ENCODE data around the gene ZNF462.

Gene ZNF462

DNA sequence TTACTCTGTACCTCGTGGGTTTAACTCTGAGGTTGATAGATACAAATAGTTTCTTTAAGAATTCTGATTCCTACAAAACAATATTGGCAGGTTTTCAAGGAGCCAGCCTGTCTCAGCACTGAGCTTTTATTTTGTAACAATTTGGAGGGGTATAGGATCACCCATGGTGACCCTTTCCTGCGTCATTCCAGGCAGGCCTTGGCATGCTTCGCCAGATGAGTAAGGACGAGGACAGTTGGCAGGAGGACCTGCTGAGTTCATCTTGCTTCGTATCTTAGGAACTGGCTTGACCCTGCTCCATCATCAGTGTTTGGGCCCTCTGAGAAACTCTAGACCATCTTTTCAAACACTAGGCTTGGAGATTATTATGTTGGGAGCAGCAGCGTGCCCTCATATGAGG is 17.9 kb downstream of the ZNF462 start:
- H2AFZ ChIP-seq (ENCODE audit: low read depth, low read length), result no peak overlapping the region
- DNase-seq, result no peak
- no peaks in the 10 kb centered on the region for H3K27me3 ChIP-seq (ENCODE audit: control insufficient read depth in 1 of 2, insufficient read depth in 1 of 2, low read length in 2 of 2)
- peaks cover 22% of the 10 kb centered on the region for H3K4me1 ChIP-seq (ENCODE audit: control insufficient read depth, insufficient read depth, low read depth, low read length)
- peak overlapping the region; percentile 97 for H2AK5ac ChIP-seq (ENCODE audit: low read length, severe bottlenecking)
- H2BK12ac ChIP-seq (ENCODE audit: low read length in 2 of 2), result peak overlapping the region; percentile 88 to 89
- H3K23ac ChIP-seq (ENCODE audit: low read length in 2 of 2), result no peak overlapping the region
- peak overlapping the region; percentile 56 for H3K27ac ChIP-seq (ENCODE audit: low read length, poor library complexity, severe bottlenecking)
- H3K4me2 ChIP-seq (ENCODE audit: low read length, poor library complexity, severe bottlenecking), result no peak overlapping the region
- WGBS, result 94% methylated on average over 5 of the region's 6 CpGs
- no peak overlapping the region for H3K4ac ChIP-seq (ENCODE audit: low read depth in 1 of 2, low read length in 2 of 2)
- H3K79me1 ChIP-seq (replicated peaks; ENCODE audit: low read length, poor library complexity, severe bottlenecking), result no peaks in the 10 kb centered on the region
- no peak overlapping the region for H4K8ac ChIP-seq (ENCODE audit: low read length)
- H3K4me3 ChIP-seq (ENCODE audit: insufficient read depth in 1 of 2, low read depth in 1 of 2, low read length in 2 of 2), result no peak overlapping the region
- H3K14ac ChIP-seq (ENCODE audit: low read length in 2 of 2), result peak overlapping the region in 1 of 2 experiments; percentile 72
- H3K9me3 ChIP-seq (ENCODE audit: control insufficient read depth, low read length), result no peaks in the 10 kb centered on the region
- peak overlapping the region; percentile 66 for H2BK5ac ChIP-seq (ENCODE audit: low read depth, low read length, poor library complexity, severe bottlenecking)
- H3K9ac ChIP-seq (ENCODE audit: low read length), result peak overlapping the region; percentile 61
- H4K91ac ChIP-seq (ENCODE audit: low read length), result peak overlapping the region; percentile 6
- H3K18ac ChIP-seq (ENCODE audit: low read depth in 1 of 2, low read length in 2 of 2), result no peak overlapping the region
- no peak overlapping the region for H2BK15ac ChIP-seq (ENCODE audit: low read depth, poor library complexity, severe bottlenecking)
- H3K36me3 ChIP-seq (ENCODE audit: control insufficient read depth in 1 of 2, insufficient read depth in 2 of 2, low read depth in 1 of 2, low read length in 2 of 2), result no peaks in the 10 kb centered on the region
- no peak overlapping the region for H2BK120ac ChIP-seq (ENCODE audit: low read depth, low read length)

DNA sequence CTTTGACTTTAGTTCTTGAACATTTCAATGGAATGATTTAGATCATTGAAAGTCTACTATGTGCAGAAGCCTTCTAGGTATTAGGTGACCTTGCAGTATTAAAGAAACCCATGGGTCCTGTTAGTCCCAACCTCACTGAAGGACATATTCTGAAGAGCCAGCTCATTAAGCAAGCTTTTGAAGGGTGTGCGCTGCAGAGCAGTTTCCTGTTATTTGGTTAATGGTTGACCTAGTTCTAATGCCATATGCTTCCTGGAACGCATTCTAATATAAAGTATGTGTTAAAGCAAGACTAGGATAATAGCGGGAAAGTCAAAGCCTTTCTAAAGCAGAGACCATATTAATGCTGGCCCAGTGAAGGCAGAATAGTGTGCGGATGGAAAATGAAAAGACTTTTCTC is 20.1 kb downstream of the ZNF462 start:
- H3K27ac ChIP-seq (ENCODE audit: low read length, poor library complexity, severe bottlenecking), result peak overlapping the region; percentile 94
- H3K4ac ChIP-seq (ENCODE audit: low read depth in 1 of 2, low read length in 2 of 2), result no peak overlapping the region
- H2BK12ac ChIP-seq (ENCODE audit: low read length in 2 of 2), result no peak overlapping the region
- H2AFZ ChIP-seq (ENCODE audit: low read depth, low read length), result no peak overlapping the region
- H3K9ac ChIP-seq (ENCODE audit: low read length), result no peak overlapping the region
- H3K4me2 ChIP-seq (ENCODE audit: low read length, poor library complexity, severe bottlenecking), result peak overlapping the region; percentile 33
- H3K23ac ChIP-seq (ENCODE audit: low read length in 2 of 2), result no peak overlapping the region
- H2BK120ac ChIP-seq (ENCODE audit: low read depth, low read length), result no peak overlapping the region
- no peak overlapping the region for H3K18ac ChIP-seq (ENCODE audit: low read depth in 1 of 2, low read length in 2 of 2)
- no peak overlapping the region for H2BK5ac ChIP-seq (ENCODE audit: low read depth, low read length, poor library complexity, severe bottlenecking)
- no peak overlapping the region for H4K8ac ChIP-seq (ENCODE audit: low read length)
- no peak overlapping the region for H2BK15ac ChIP-seq (ENCODE audit: low read depth, poor library complexity, severe bottlenecking)
- WGBS, result 90% methylated on average over 4 of the region's 4 CpGs
- no peaks in the 10 kb centered on the region for H3K36me3 ChIP-seq (ENCODE audit: control insufficient read depth in 1 of 2, insufficient read depth in 2 of 2, low read depth in 1 of 2, low read length in 2 of 2)
- no peak for DNase-seq
- no peaks in the 10 kb centered on the region for H3K27me3 ChIP-seq (ENCODE audit: control insufficient read depth in 1 of 2, insufficient read depth in 1 of 2, low read length in 2 of 2)
- H3K14ac ChIP-seq (ENCODE audit: low read length in 2 of 2), result no peak overlapping the region
- H4K91ac ChIP-seq (ENCODE audit: low read length), result no peak overlapping the region
- no peaks in the 10 kb centered on the region for H3K9me3 ChIP-seq (ENCODE audit: control insufficient read depth, low read length)
- H3K79me1 ChIP-seq (replicated peaks; ENCODE audit: low read length, poor library complexity, severe bottlenecking), result peaks cover 1% of the 10 kb centered on the region
- no peak overlapping the region for H2AK5ac ChIP-seq (ENCODE audit: low read length, severe bottlenecking)
- H3K4me1 ChIP-seq (ENCODE audit: control insufficient read depth, insufficient read depth, low read depth, low read length), result peaks cover 17% of the 10 kb centered on the region
- no peak overlapping the region for H3K4me3 ChIP-seq (ENCODE audit: insufficient read depth in 1 of 2, low read depth in 1 of 2, low read length in 2 of 2)

DNA sequence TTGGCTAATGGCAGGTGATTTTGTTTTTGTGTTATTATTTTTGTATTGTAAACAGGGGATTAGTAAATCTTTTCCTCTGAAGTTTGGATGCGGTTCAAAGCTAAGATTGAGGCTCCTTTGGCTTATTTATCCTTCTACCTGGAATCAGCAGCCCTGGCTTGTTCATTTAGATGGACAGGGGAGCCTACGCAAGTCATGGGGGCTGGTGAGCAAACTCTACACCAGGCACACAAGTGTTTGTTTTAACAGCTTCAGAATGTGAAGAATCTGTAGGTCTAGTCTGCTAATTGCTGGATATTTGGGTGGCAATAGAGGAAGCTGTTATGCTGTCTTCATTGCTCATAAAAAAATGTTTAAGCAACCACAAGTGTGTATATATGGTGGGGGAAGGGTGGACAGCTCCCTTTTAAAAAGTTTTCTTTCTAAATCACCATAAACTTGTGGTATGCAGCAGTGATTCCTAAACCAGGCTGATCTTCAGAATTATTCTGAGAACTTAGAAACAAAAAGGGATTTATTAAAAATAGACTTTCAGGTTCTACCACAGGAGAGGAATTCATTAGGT is 20.7 kb downstream of the ZNF462 start:
- H3K4me3 ChIP-seq (ENCODE audit: insufficient read depth in 1 of 2, low read depth in 1 of 2, low read length in 2 of 2), result no peak overlapping the region
- H3K27me3 ChIP-seq (ENCODE audit: control insufficient read depth in 1 of 2, insufficient read depth in 1 of 2, low read length in 2 of 2), result no peaks in the 10 kb centered on the region
- no peak overlapping the region for H3K18ac ChIP-seq (ENCODE audit: low read depth in 1 of 2, low read length in 2 of 2)
- peak overlapping the region; percentile 94 for H3K27ac ChIP-seq (ENCODE audit: low read length, poor library complexity, severe bottlenecking)
- no peak overlapping the region for H3K9ac ChIP-seq (ENCODE audit: low read length)
- no peak overlapping the region for H2AFZ ChIP-seq (ENCODE audit: low read depth, low read length)
- no peak overlapping the region for H2BK120ac ChIP-seq (ENCODE audit: low read depth, low read length)
- peaks cover 15% of the 10 kb centered on the region for H3K4me1 ChIP-seq (ENCODE audit: control insufficient read depth, insufficient read depth, low read depth, low read length)
- no peaks in the 10 kb centered on the region for H3K9me3 ChIP-seq (ENCODE audit: control insufficient read depth, low read length)
- no peak overlapping the region for H2BK12ac ChIP-seq (ENCODE audit: low read length in 2 of 2)
- H4K8ac ChIP-seq (ENCODE audit: low read length), result no peak overlapping the region
- no peak overlapping the region for H2BK15ac ChIP-seq (ENCODE audit: low read depth, poor library complexity, severe bottlenecking)
- H4K91ac ChIP-seq (ENCODE audit: low read length), result no peak overlapping the region
- H2AK5ac ChIP-seq (ENCODE audit: low read length, severe bottlenecking), result peak overlapping the region; percentile 84
- no peak overlapping the region for H3K14ac ChIP-seq (ENCODE audit: low read length in 2 of 2)
- peak overlapping the region; percentile 79 for H2BK5ac ChIP-seq (ENCODE audit: low read depth, low read length, poor library complexity, severe bottlenecking)
- H3K79me1 ChIP-seq (replicated peaks; ENCODE audit: low read length, poor library complexity, severe bottlenecking), result peaks cover 4% of the 10 kb centered on the region
- 51% methylated on average over 2 of the region's 2 CpGs for whole genome bisulfite sequencing
- no peak overlapping the region for H3K23ac ChIP-seq (ENCODE audit: low read length in 2 of 2)
- H3K36me3 ChIP-seq (ENCODE audit: control insufficient read depth in 1 of 2, insufficient read depth in 2 of 2, low read depth in 1 of 2, low read length in 2 of 2), result no peaks in the 10 kb centered on the region
- no peak overlapping the region for H3K4ac ChIP-seq (ENCODE audit: low read depth in 1 of 2, low read length in 2 of 2)
- peak; percentile 52 for DNase-seq
- H3K4me2 ChIP-seq (ENCODE audit: low read length, poor library complexity, severe bottlenecking), result peak overlapping the region; percentile 42

DNA sequence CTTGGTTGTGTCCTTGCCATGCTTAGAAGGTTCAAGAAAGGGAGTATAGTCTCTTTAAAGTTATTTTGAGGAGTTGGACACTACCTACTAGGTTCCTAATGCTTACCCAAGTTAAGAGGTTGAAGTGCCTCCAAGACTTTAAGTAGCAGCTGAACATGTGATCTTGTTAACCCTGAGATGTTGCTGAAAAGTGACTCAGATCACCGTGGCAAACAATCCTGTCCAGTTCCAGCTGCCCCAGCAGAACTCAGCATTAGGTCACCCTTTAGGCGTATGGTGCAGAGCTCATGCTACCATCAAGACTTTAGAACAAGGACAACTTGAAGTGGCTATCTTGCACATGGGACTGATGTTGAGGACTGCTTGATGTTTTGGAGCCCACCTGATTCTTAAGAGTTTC is 22.5 kb downstream of the ZNF462 start:
- peaks cover 5% of the 10 kb centered on the region for H3K79me1 ChIP-seq (replicated peaks; ENCODE audit: low read length, poor library complexity, severe bottlenecking)
- no peak overlapping the region for H4K8ac ChIP-seq (ENCODE audit: low read length)
- H3K36me3 ChIP-seq (ENCODE audit: control insufficient read depth in 1 of 2, insufficient read depth in 2 of 2, low read depth in 1 of 2, low read length in 2 of 2), result no peaks in the 10 kb centered on the region
- DNase-seq, result peak; percentile 91
- no peak overlapping the region for H2BK5ac ChIP-seq (ENCODE audit: low read depth, low read length, poor library complexity, severe bottlenecking)
- 0% methylated on average over 1 of the region's 2 CpGs for WGBS
- no peak overlapping the region for H3K4ac ChIP-seq (ENCODE audit: low read depth in 1 of 2, low read length in 2 of 2)
- peak overlapping the region; percentile 66 for H3K27ac ChIP-seq (ENCODE audit: low read length, poor library complexity, severe bottlenecking)
- no peak overlapping the region for H2AFZ ChIP-seq (ENCODE audit: low read depth, low read length)
- no peaks in the 10 kb centered on the region for H3K27me3 ChIP-seq (ENCODE audit: control insufficient read depth in 1 of 2, insufficient read depth in 1 of 2, low read length in 2 of 2)
- H3K4me1 ChIP-seq (ENCODE audit: control insufficient read depth, insufficient read depth, low read depth, low read length), result peaks cover 15% of the 10 kb centered on the region
- H3K9ac ChIP-seq (ENCODE audit: low read length), result peak overlapping the region; percentile 62
- peak overlapping the region; percentile 93 for H2AK5ac ChIP-seq (ENCODE audit: low read length, severe bottlenecking)
- H3K14ac ChIP-seq (ENCODE audit: low read length in 2 of 2), result no peak overlapping the region
- no peak overlapping the region for H4K91ac ChIP-seq (ENCODE audit: low read length)
- H3K23ac ChIP-seq (ENCODE audit: low read length in 2 of 2), result no peak overlapping the region
- no peak overlapping the region for H2BK15ac ChIP-seq (ENCODE audit: low read depth, poor library complexity, severe bottlenecking)
- peak overlapping the region in 1 of 2 experiments; percentile 50 for H2BK12ac ChIP-seq (ENCODE audit: low read length in 2 of 2)
- H3K4me3 ChIP-seq (ENCODE audit: insufficient read depth in 1 of 2, low read depth in 1 of 2, low read length in 2 of 2), result peak overlapping the region in 1 of 2 experiments; percentile 5
- no peak overlapping the region for H2BK120ac ChIP-seq (ENCODE audit: low read depth, low read length)
- H3K18ac ChIP-seq (ENCODE audit: low read depth in 1 of 2, low read length in 2 of 2), result peak overlapping the region in 1 of 2 experiments; percentile 54
- no peaks in the 10 kb centered on the region for H3K9me3 ChIP-seq (ENCODE audit: control insufficient read depth, low read length)
- no peak overlapping the region for H3K4me2 ChIP-seq (ENCODE audit: low read length, poor library complexity, severe bottlenecking)
